ENCODE measurements around the gene SERTAD2. TPM values are rescaled to one million over a fixed set of nuclear protein-coding genes. Genes with fewer than 3 reads are reported as not detected.

The SERTAD2 gene
- 14.6 TPM for polyA plus RNA-seq

- Mint-ChIP-seq H3K27ac (peak within 1 kb of the TSS; percentile 92 to 99 (median 95)), H3K4me1 (peaks cover 59 to 76% (median 75%) of the 10 kb centered on the region in 3 donors), H3K9me3 (no peaks in the 10 kb centered on the region)
These were observed at the start of gene SERTAD2 for GRCh38 chr2:64653109-64654062. Gene SERTAD2, minus strand, starts transcription at chr2:64653913. Its CDS starts 17,042 bp downstream, at chr2:64636871.

GRCh38 chr2:64700133-64700809 is 46.6 kb upstream of the SERTAD2 start:
- H3K36me3 Mint-ChIP-seq = peaks cover 1% of the 10 kb centered on the region
- peak overlapping the region; percentile 1 to 80 (median 64) for H3K4me3 Mint-ChIP-seq
- H3K27me3 Mint-ChIP-seq = no peaks in the 10 kb centered on the region
- H3K9me3 Mint-ChIP-seq = no peaks in the 10 kb centered on the region
- peak overlapping the region in 2 of 3 donors; percentile 11 to 64 for H3K27ac Mint-ChIP-seq
- H3K4me1 Mint-ChIP-seq = peaks cover 33 to 39% (median 38%) of the 10 kb centered on the region in 3 donors

More at GRCh38 chr2:64653109-64654062, at the start of gene SERTAD2:
- Mint-ChIP-seq H3K4me3 (peak within 1 kb of the TSS; percentile 94 to 99 (median 96)), H3K36me3 (no peaks in the 10 kb centered on the region), H3K27me3 (no peaks in the 10 kb centered on the region)

- Mint-ChIP-seq H3K9me3 (no peaks in the 10 kb centered on the region), H3K27ac (peak overlapping the region in 2 of 3 donors; percentile 60 to 64)
These were observed 46.0 kb upstream of the SERTAD2 start for GRCh38 chr2:64699712-64700111.

GRCh38 chr2:64698668-64699444 is 45.1 kb upstream of the SERTAD2 start:
- peak overlapping the region in 1 of 3 donors; percentile 74 for H3K27ac Mint-ChIP-seq

More at GRCh38 chr2:64699712-64700111, 46.0 kb upstream of the SERTAD2 start:
- Mint-ChIP-seq H3K36me3 (peaks cover under 1% of the 10 kb centered on the region), H3K27me3 (no peaks in the 10 kb centered on the region), H3K4me3 (peak overlapping the region; percentile 1 to 80 (median 64)), H3K4me1 (peaks cover 33 to 39% (median 38%) of the 10 kb centered on the region in 3 donors)

GRCh38 chr2:64698177-64698643 is 44.5 kb upstream of the SERTAD2 start:
- no peaks in the 10 kb centered on the region for H3K9me3 Mint-ChIP-seq
- peaks cover 30 to 38% (median 38%) of the 10 kb centered on the region in 3 donors for H3K4me1 Mint-ChIP-seq
- H3K4me3 Mint-ChIP-seq = peak overlapping the region in 1 of 4 donors; percentile 17
- peak overlapping the region in 1 of 3 donors; percentile 74 for H3K27ac Mint-ChIP-seq
- H3K27me3 Mint-ChIP-seq = no peaks in the 10 kb centered on the region
- H3K36me3 Mint-ChIP-seq = no peaks in the 10 kb centered on the region

More at GRCh38 chr2:64698668-64699444, 45.1 kb upstream of the SERTAD2 start:
- Mint-ChIP-seq H3K27me3 (no peaks in the 10 kb centered on the region), H3K4me3 (peak overlapping the region in 3 of 4 donors; percentile 5 to 46 (median 17)), H3K9me3 (no peaks in the 10 kb centered on the region), H3K4me1 (peaks cover 28 to 38% (median 37%) of the 10 kb centered on the region in 3 donors), H3K36me3 (no peaks in the 10 kb centered on the region)

- no peak overlapping the region for H3K27ac Mint-ChIP-seq
These were observed 43.8 kb upstream of the SERTAD2 start for GRCh38 chr2:64697297-64698176.

GRCh38 chr2:64696636-64697035 is 42.9 kb upstream of the SERTAD2 start:
- H3K36me3 Mint-ChIP-seq = no peaks in the 10 kb centered on the region

More at GRCh38 chr2:64697297-64698176, 43.8 kb upstream of the SERTAD2 start:
- Mint-ChIP-seq H3K4me1 (peaks cover 30 to 37% (median 34%) of the 10 kb centered on the region in 3 donors), H3K27me3 (no peaks in the 10 kb centered on the region), H3K36me3 (no peaks in the 10 kb centered on the region), H3K9me3 (peaks cover 0 to under 1% (median 0%) of the 10 kb centered on the region in 3 donors), H3K4me3 (no peak overlapping the region)

GRCh38 chr2:64695721-64696261 is 42.1 kb upstream of the SERTAD2 start:
- Mint-ChIP-seq H3K27ac (peak overlapping the region in 1 of 3 donors; percentile 2), H3K4me3 (no peak overlapping the region), H3K9me3 (peaks cover 0 to 4% (median 2%) of the 10 kb centered on the region in 3 donors), H3K4me1 (peaks cover 29 to 34% (median 30%) of the 10 kb centered on the region in 3 donors), H3K27me3 (no peaks in the 10 kb centered on the region), H3K36me3 (no peaks in the 10 kb centered on the region)

More at GRCh38 chr2:64696636-64697035, 42.9 kb upstream of the SERTAD2 start:
- peaks cover 30 to 37% (median 34%) of the 10 kb centered on the region in 3 donors for H3K4me1 Mint-ChIP-seq
- no peaks in the 10 kb centered on the region for H3K27me3 Mint-ChIP-seq
- H3K9me3 Mint-ChIP-seq = peaks cover 0 to 4% (median 2%) of the 10 kb centered on the region in 3 donors
- no peak overlapping the region for H3K4me3 Mint-ChIP-seq
- H3K27ac Mint-ChIP-seq = no peak overlapping the region

GRCh38 chr2:64692401-64692800 is 38.7 kb upstream of the SERTAD2 start:
- H3K27ac Mint-ChIP-seq = no peak overlapping the region
- H3K9me3 Mint-ChIP-seq = peaks cover 0 to 4% (median 2%) of the 10 kb centered on the region in 3 donors
- H3K36me3 Mint-ChIP-seq = peaks cover 1% of the 10 kb centered on the region
- no peak overlapping the region for H3K4me3 Mint-ChIP-seq
- no peaks in the 10 kb centered on the region for H3K27me3 Mint-ChIP-seq
- H3K4me1 Mint-ChIP-seq = peaks cover 24 to 28% (median 27%) of the 10 kb centered on the region in 3 donors

- Mint-ChIP-seq H3K36me3 (peaks cover 3% of the 10 kb centered on the region), H3K27ac (no peak overlapping the region), H3K9me3 (peaks cover 0 to 4% (median 2%) of the 10 kb centered on the region in 3 donors)
These were observed 35.2 kb upstream of the SERTAD2 start for GRCh38 chr2:64688909-64689308.

GRCh38 chr2:64686283-64686956 is 32.7 kb upstream of the SERTAD2 start:
- H3K27ac Mint-ChIP-seq = no peak overlapping the region
- no peaks in the 10 kb centered on the region for H3K9me3 Mint-ChIP-seq
- no peak overlapping the region for H3K4me3 Mint-ChIP-seq
- peaks cover 3% of the 10 kb centered on the region for H3K36me3 Mint-ChIP-seq
- H3K4me1 Mint-ChIP-seq = peaks cover 25 to 34% (median 25%) of the 10 kb centered on the region in 3 donors
- no peaks in the 10 kb centered on the region for H3K27me3 Mint-ChIP-seq

More at GRCh38 chr2:64688909-64689308, 35.2 kb upstream of the SERTAD2 start:
- H3K4me1 Mint-ChIP-seq = peaks cover 14 to 17% (median 15%) of the 10 kb centered on the region in 3 donors
- H3K27me3 Mint-ChIP-seq = no peaks in the 10 kb centered on the region
- no peak overlapping the region for H3K4me3 Mint-ChIP-seq

- Mint-ChIP-seq H3K4me1 (peaks cover 29 to 36% (median 30%) of the 10 kb centered on the region in 3 donors), H3K27ac (no peak overlapping the region), H3K4me3 (no peak overlapping the region), H3K9me3 (no peaks in the 10 kb centered on the region), H3K27me3 (no peaks in the 10 kb centered on the region), H3K36me3 (peaks cover 3% of the 10 kb centered on the region)
These were observed 31.7 kb upstream of the SERTAD2 start for GRCh38 chr2:64685430-64685829.
